Tibial nerve (tissue), 3 donors: ENCODE measurements around the gene SLC5A12.

ENCODE experiments used
- CTCF ChIP-seq, 5 experiments: fragments of 200-600 bp in 3 of 5; fragments of 450-650 bp in 2 of 5; sonication (generic) in 3 of 5; IDR thresholded peaks; one replicate each; pipeline ENCODE4 v1.5.1; 2016 to 2019; ENCODE audit warnings: antibody characterized with exemption in 5 of 5, mild to moderate bottlenecking in 3 of 5, moderate library complexity in 2 of 5
- POLR2A ChIP-seq, 2 donors: fragments of 450-650 bp; IDR thresholded peaks; one replicate each; pipeline ENCODE4 v1.6.1; 2017; ENCODE audit warnings: antibody characterized with exemption in 2 of 2, mild to moderate bottlenecking in 2 of 2, moderate library complexity in 2 of 2

DNA sequence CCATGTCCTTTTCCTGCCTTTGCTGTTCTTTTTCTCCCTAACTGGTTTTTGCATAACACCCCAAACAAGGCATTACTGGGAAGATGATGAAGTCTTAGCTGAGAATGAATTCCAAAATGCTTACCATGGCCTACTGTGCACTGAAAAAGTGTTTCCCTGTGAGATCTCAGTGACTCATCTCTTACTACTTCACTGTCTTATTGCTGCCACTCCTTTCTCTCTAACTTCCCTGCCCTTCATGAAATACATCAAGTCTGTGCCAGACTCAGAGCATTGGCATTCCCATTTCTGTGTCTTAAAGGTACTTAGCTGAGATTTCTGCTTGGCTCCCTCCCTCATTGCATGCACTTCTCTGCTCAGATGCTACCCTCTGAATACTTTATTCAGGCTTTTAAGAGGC lies 100.7 kb downstream of the SLC5A12 start:
- TF ChIP-seq CTCF (IDR thresholded peaks at IDR 0.05) (no peak), POLR2A (IDR thresholded peaks at IDR 0.05) (no peak)
